ENCODE measurements around the gene SLC7A5.

Gene SLC7A5

GRCh38 chr16:87846705-87847466, 22.4 kb downstream of the SLC7A5 start:
- DNase-seq (ENCODE audit: low read depth in 2 of 2) = no peak

- DNase-seq (ENCODE audit: low read depth in 2 of 2) = no peak
Measured at GRCh38 chr16:87845807-87846619, 23.3 kb downstream of the SLC7A5 start.

- no peak for DNase-seq (ENCODE audit: low read depth in 2 of 2)
Measured at GRCh38 chr16:87845213-87845612, 24.1 kb downstream of the SLC7A5 start.

GRCh38 chr16:87844809-87845208, 24.5 kb downstream of the SLC7A5 start:
- DNase-seq (ENCODE audit: low read depth in 2 of 2) = no peak

GRCh38 chr16:87844120-87844733, 25.1 kb downstream of the SLC7A5 start:
- DNase-seq (ENCODE audit: low read depth in 2 of 2) = no peak

- DNase-seq (ENCODE audit: low read depth in 2 of 2) = no peak
Measured at GRCh38 chr16:87843678-87844105, 25.6 kb downstream of the SLC7A5 start.

GRCh38 chr16:87842209-87842869, 27.0 kb downstream of the SLC7A5 start:
- DNase-seq (ENCODE audit: low read depth in 2 of 2) = no peak

GRCh38 chr16:87841340-87842208, 27.7 kb downstream of the SLC7A5 start:
- no peak for DNase-seq (ENCODE audit: low read depth in 2 of 2)

- DNase-seq (ENCODE audit: low read depth in 2 of 2) = no peak
Measured at GRCh38 chr16:87840271-87840978, 28.9 kb downstream of the SLC7A5 start.

GRCh38 chr16:87839542-87840270, 29.6 kb downstream of the SLC7A5 start:
- no peak for DNase-seq (ENCODE audit: low read depth in 2 of 2)

GRCh38 chr16:87838643-87839541, 30.4 kb downstream of the SLC7A5 start:
- no peak for DNase-seq (ENCODE audit: low read depth in 2 of 2)

- no peak for DNase-seq (ENCODE audit: low read depth in 2 of 2)
Measured at GRCh38 chr16:87837627-87838289, 31.5 kb downstream of the SLC7A5 start.

- no peak for DNase-seq (ENCODE audit: low read depth in 2 of 2)
Measured at GRCh38 chr16:87836844-87837581, 32.3 kb downstream of the SLC7A5 start.

GRCh38 chr16:87836346-87836843, 32.9 kb downstream of the SLC7A5 start:
- DNase-seq (ENCODE audit: low read depth in 2 of 2) = no peak

GRCh38 chr16:87835882-87836331, 33.4 kb downstream of the SLC7A5 start:
- DNase-seq (ENCODE audit: low read depth in 2 of 2) = no peak

- DNase-seq (ENCODE audit: low read depth in 2 of 2) = no peak
Measured at GRCh38 chr16:87834668-87835473, 34.4 kb downstream of the SLC7A5 start.
